Peyer's patch (tissue), 4 donors: ENCODE data around the gene CD82.

ENCODE experiments used
- POLR2A ChIP-seq, 2 donors: fragments of 450-650 bp; IDR thresholded peaks; one replicate each; pipeline ENCODE4 v1.5.1; 2017; ENCODE audit warnings: antibody characterized with exemption in 2 of 2, mild to moderate bottlenecking in 2 of 2, moderate library complexity in 2 of 2
- TF ChIP-seq, protein P1 (sequence below), 6 experiments: fragments of 450-650 bp in 4 of 6; fragments of 200-600 bp in 2 of 6; sonication (generic) in 1 of 6; IDR thresholded peaks; one replicate each; pipeline ENCODE4 v1.5.1; 2017 to 2019; ENCODE audit warnings: antibody characterized with exemption in 6 of 6, mild to moderate bottlenecking in 3 of 6, moderate library complexity in 1 of 6

DNA sequence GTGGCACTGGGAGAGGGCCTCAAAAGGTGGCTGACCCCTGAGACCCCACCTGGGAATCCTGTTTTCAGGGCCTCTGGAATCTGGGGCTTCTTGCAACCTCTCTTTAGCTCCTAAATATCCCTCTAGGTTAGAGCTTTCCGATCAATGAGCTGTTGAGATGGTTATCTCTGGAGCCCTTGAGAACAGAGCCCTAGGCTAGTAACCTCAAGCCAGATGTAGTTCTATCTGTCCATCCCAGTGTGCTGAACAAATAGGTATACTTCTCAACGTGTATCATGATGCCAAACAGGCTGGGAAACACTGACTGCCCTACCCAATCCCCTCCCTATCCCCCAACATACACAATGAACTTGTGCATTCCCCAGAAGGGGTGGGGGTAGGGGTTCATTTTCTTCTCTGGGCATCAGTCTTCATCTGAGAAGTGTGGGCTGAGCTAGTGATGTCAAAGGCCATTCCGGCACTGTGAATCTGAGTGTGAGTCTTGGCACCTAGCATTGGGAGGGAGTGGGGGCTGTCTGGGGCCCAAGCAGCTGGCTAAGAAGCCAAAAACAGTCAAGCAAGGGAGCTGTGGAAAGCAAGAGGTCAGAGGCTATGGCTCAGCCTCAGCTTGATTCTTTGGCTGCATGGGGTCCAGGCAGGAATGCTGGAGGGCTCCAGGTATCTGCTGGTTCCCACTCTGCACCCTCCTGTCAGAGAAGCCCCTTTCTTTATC lies 17.3 kb downstream of the CD82 start:
- TF ChIP-seq, protein P1, sequence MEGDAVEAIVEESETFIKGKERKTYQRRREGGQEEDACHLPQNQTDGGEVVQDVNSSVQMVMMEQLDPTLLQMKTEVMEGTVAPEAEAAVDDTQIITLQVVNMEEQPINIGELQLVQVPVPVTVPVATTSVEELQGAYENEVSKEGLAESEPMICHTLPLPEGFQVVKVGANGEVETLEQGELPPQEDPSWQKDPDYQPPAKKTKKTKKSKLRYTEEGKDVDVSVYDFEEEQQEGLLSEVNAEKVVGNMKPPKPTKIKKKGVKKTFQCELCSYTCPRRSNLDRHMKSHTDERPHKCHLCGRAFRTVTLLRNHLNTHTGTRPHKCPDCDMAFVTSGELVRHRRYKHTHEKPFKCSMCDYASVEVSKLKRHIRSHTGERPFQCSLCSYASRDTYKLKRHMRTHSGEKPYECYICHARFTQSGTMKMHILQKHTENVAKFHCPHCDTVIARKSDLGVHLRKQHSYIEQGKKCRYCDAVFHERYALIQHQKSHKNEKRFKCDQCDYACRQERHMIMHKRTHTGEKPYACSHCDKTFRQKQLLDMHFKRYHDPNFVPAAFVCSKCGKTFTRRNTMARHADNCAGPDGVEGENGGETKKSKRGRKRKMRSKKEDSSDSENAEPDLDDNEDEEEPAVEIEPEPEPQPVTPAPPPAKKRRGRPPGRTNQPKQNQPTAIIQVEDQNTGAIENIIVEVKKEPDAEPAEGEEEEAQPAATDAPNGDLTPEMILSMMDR (IDR thresholded peaks at IDR 0.05), result no peak
- no peak for TF ChIP-seq POLR2A (IDR thresholded peaks at IDR 0.05)
